Measurements from ENCODE around the gene ZFPM1.

Gene ZFPM1

DNA sequence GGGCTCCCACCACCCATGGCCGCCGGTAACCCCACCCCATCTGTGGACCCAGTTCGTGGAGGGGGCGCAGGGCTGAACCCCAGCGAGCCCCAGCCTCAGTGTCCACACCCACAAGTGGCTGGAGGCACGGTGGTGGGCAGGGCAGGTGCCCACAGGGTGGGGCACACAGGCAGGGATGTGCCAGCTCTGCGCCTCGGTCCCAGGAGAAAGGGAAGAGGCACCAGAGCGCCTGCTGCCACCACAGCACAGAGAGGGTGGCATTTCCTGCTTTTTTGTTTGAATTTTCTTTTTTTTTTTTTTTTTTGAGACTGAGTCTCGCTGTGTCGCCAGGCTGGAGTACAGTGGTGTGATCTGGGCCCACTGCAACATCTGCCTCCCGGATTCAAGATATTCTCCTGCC is 19.0 kb downstream of the ZFPM1 start:
- ChIA-PET CTCF (no interaction called here), POLR2A (interaction anchor here (0.6 to 0.7 kb wide), 2 partner anchors 212 to 664 kb away, joined by 5 to 6 read pairs; no protein-coding TSS in a partner anchor)
- no peak for DNase-seq (ENCODE audit: extremely low spot score)
- TF ChIP-seq CTCF (IDR thresholded peaks at IDR 0.05; ENCODE audit: control extremely low read depth, extremely low read depth, low read depth, missing control alignments), result no peak

- ChIA-PET POLR2A (interaction anchor here (0.6 to 0.7 kb wide), 2 partner anchors 211 to 664 kb away, joined by 5 to 6 read pairs; no protein-coding TSS in a partner anchor), CTCF (interaction anchor here (0.8 kb wide), 1 partner anchor 8 kb away, joined by 3 read pairs; no protein-coding TSS in a partner anchor)
- no peak for TF ChIP-seq CTCF (IDR thresholded peaks at IDR 0.05; ENCODE audit: control extremely low read depth, extremely low read depth, low read depth, missing control alignments)
- DNase-seq (ENCODE audit: extremely low spot score), result no peak
Measured at GRCh38 chr16:88472637-88473205, 19.6 kb downstream of the ZFPM1 start.

- ChIA-PET POLR2A (no interaction called here), CTCF (interaction anchor here (0.8 to 1.1 kb wide), 3 partner anchors 9 to 12 kb away, joined by 3 to 4 read pairs (median 3); no protein-coding TSS in a partner anchor)
- TF ChIP-seq CTCF (IDR thresholded peaks at IDR 0.05; ENCODE audit: control extremely low read depth, extremely low read depth, low read depth, missing control alignments), result no peak
- no peak for DNase-seq (ENCODE audit: extremely low spot score)
Measured at GRCh38 chr16:88473666-88474534, 20.8 kb downstream of the ZFPM1 start.

GRCh38 chr16:88475037-88475436 is 22.0 kb downstream of the ZFPM1 start:
- POLR2A ChIA-PET, result no interaction called here
- no peak for TF ChIP-seq CTCF (IDR thresholded peaks at IDR 0.05; ENCODE audit: control extremely low read depth, extremely low read depth, low read depth, missing control alignments)
- CTCF ChIA-PET, result interaction anchor here (1.0 to 1.1 kb wide), 2 partner anchors 11 to 12 kb away, joined by 3 to 4 read pairs; no protein-coding TSS in a partner anchor
- DNase-seq (ENCODE audit: extremely low spot score), result no peak

- no peak for DNase-seq (ENCODE audit: extremely low spot score)
- ChIA-PET CTCF (no interaction called here), POLR2A (no interaction called here)
- no peak for TF ChIP-seq CTCF (IDR thresholded peaks at IDR 0.05; ENCODE audit: control extremely low read depth, extremely low read depth, low read depth, missing control alignments)
Measured at GRCh38 chr16:88476203-88476602, 23.1 kb downstream of the ZFPM1 start.

DNA sequence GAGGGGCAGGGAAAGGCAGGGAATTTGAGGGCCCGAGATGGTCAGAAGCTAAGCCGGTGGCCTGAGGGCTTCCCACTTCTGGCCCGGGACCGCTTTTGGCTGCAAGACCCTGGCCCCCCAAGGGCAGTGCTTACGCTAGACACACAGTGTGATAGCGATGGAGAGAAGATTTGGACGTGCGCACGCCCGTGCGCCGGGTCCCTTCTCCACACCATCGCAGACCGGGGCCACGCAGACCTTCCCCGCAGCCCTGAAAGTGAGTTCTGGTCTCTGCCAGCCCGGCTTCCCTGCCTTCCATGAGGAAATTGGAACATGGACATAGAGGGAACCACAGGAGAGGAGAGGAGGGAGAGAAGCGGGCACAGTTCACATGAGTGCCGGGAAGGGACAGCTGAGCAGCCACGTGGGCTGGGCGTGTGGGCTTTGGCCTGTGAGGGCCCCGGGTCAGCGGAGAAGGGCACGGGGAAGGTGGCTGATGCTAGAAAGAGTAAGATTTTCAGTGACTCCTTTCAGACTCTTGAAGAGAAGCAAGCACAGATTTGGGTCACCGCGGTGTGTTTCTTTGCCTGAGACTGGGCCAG is 23.8 kb downstream of the ZFPM1 start:
- DNase-seq (ENCODE audit: extremely low spot score), result no peak
- POLR2A ChIA-PET, result no interaction called here
- CTCF ChIA-PET, result no interaction called here
- no peak for TF ChIP-seq CTCF (IDR thresholded peaks at IDR 0.05; ENCODE audit: control extremely low read depth, extremely low read depth, low read depth, missing control alignments)
